Raji (cell line): ENCODE results near the gene CDK7.

Experiments used
- POLR2A ChIP-seq: IDR thresholded peaks from 2 replicates; pipeline ENCODE4 v1.6.1; 2011; ENCODE audit warnings: low read depth, low read length, control low read depth; ENCODE audit not compliant: insufficient read depth

Gene CDK7

DNA sequence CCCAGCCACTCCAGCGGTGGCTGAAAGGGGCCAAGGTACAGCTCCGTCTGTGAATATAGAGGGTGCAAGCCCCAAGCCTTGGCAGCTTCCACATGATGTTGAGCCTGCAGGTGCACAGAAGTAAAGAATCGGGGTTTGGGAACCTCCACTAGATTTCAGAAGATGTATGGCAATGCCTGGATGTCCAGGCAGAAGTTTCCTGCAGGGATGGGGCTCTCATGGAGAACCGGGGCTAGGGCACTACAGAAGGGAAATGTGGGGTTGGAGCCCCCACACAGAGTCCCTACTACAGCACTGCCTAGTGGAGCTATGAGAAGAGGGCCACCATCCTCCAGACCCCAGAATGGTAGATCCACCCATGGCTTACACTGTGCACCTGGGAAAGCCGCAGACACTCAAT, 74.7 kb downstream of the CDK7 start:
- TF ChIP-seq POLR2A: no peak

DNA sequence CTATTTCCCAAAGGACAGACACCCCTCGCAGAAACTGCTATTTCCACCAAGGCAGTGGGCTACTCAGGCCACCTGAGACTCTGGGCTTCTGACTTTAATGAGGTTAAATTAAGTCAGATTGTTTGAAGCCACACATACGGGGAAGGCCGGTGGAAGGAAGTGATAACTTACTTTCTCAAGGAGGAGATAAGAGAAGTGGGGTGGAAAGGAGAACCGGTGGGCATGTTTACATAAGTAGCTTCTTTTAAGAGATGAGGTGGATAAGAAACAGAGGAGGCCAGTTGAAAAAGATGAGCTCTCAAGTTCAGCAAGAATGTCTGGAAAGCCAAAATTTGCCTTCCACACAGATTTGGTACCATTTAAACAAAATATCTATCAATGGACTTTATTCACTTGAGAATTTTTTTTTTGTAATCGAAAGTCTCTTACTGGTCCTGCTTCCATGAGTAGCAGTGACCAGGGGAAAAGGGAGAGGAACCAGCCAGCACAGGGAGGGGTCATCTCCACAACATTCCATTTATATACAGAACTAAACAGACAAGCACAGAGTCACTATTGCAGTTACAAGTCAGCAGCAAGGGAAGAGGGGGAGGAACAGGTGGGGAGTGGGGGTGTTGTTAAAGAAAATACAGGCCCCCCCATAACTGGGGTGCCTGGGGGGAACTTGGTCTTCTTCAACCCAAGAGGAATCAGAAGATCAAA, 77.9 kb downstream of the CDK7 start:
- no peak for TF ChIP-seq POLR2A

DNA sequence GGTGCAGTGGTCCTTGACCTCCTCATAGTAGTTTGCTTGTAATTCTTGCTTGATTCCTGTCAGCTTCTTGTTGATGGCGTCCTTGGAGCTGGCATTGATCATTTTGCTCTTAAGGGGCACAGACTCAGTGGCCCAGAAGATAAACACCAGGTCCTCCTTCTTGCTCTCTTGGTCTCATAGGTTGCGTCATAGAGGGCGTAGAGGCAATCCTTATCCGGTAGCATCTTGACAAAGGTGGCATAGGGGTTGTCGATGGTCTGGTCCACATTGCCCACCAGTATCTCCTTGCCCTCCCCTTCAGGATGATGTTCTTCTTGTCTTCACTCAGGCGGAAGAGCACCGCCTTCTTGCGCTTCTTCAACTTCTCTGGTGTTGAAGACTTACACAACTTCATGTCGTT, 78.7 kb downstream of the CDK7 start:
- TF ChIP-seq POLR2A: no peak

DNA sequence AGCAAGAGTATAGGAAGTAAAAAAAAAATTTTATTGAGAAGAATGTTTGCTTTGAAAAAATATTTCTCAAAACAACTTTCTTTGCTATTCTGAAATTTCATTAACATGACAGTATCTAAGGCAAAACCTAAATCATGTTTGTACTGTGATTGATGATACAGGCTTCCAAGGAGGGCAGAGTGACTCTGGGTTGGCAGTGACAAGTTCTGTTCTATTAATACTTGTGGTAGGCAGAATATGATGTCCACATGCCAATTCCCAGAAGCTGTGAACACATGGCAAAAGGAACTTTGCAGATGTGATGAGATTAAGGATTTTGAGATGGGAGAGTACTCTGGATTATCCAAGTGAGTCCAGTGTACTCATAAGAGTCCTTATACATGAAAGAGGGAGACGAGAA, 81.3 kb downstream of the CDK7 start:
- TF ChIP-seq POLR2A: no peak

GRCh38 chr5:69317391-69317790, 82.7 kb downstream of the CDK7 start:
- no peak for TF ChIP-seq POLR2A

DNA sequence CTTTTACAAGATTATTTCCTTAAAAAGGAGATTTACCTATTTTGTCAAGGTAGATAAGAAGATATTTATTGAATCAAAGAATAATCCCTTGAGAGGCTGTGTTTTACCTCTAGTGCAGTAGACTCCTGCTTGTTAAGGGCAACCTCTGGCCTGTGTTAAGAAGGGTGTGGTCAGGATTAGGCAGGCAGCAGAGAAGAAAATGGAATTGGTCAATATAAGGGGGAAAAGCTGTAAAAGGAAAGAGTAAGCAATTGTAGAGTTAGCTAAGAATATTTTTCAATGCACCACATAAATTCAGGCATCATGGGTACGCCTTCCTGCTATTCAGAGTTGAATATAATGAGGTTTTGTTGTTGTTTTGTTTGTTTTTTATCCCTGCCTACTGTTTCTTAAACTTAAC, 91.7 kb downstream of the CDK7 start:
- no peak for TF ChIP-seq POLR2A
